ENCODE data around the gene CBLB.
"Not testable (repeated sequence)": the region's sequence is repeated elsewhere in the genome, so short reads cannot be mapped to it uniquely, and the experiment has no call there.

Gene CBLB

DNA sequence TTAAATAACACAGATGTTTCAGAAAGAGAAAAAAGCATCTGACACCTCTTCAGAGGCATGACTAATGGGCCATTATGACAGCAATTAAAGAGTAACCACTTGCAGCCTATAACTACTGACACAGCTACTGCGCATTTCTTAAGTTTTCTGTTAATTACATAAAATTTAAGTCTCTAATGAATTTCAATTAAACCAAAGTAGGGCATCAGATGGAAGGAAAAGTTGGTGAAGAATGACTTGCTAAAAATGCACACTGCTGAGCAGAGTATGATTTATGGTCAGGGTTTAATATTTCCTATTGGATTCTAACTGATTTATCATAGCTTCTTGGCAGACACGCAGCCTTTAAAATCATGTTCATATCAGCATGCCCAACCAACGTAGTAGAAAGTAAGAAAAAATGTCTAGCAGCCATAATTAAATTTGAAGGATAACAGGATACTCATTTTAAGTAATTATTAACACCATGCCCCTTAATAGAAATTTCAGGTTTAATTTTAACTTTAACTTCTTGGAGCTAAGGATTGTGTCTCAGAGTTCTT is 140.0 kb downstream of the CBLB start:
- Histone ChIP-seq H3K27me3 (ENCODE audit: insufficient read depth, low read length, poor library complexity) (no peaks in the 10 kb centered on the region), H3K9me3 (ENCODE audit: insufficient read depth, low read length, severe bottlenecking) (no peaks in the 10 kb centered on the region), H3K79me2 (ENCODE audit: insufficient read depth, low read length) (no peaks in the 10 kb centered on the region), H4K20me1 (ENCODE audit: insufficient read depth, low read length) (no peaks in the 10 kb centered on the region), H2AFZ (ENCODE audit: low read depth, low read length) (no peak overlapping the region), H3K9ac (ENCODE audit: low read depth, low read length) (no peak overlapping the region), H3K4me1 (ENCODE audit: insufficient read depth, low read length) (no peaks in the 10 kb centered on the region), H3K4me2 (ENCODE audit: insufficient read depth, low read length) (no peak overlapping the region), H3K27ac (ENCODE audit: low read length) (no peak overlapping the region), H3K36me3 (ENCODE audit: insufficient read depth, low read length) (no peaks in the 10 kb centered on the region), H3K4me3 (ENCODE audit: low read depth in 1 of 2, low read length in 2 of 2) (no peak overlapping the region)
- TF ChIP-seq, protein P1, sequence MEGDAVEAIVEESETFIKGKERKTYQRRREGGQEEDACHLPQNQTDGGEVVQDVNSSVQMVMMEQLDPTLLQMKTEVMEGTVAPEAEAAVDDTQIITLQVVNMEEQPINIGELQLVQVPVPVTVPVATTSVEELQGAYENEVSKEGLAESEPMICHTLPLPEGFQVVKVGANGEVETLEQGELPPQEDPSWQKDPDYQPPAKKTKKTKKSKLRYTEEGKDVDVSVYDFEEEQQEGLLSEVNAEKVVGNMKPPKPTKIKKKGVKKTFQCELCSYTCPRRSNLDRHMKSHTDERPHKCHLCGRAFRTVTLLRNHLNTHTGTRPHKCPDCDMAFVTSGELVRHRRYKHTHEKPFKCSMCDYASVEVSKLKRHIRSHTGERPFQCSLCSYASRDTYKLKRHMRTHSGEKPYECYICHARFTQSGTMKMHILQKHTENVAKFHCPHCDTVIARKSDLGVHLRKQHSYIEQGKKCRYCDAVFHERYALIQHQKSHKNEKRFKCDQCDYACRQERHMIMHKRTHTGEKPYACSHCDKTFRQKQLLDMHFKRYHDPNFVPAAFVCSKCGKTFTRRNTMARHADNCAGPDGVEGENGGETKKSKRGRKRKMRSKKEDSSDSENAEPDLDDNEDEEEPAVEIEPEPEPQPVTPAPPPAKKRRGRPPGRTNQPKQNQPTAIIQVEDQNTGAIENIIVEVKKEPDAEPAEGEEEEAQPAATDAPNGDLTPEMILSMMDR (IDR thresholded peaks at IDR 0.05; ENCODE audit: borderline replicate concordance, extremely low read depth, low read length, poor library complexity, severe bottlenecking): no peak
- no peak for TF ChIP-seq EZH2 (IDR thresholded peaks at IDR 0.05; ENCODE audit: borderline replicate concordance, low read depth, low read length, severe bottlenecking)
- no peak for ATAC-seq (ENCODE audit: insufficient read depth, low read depth)
- DNase-seq: no peak

DNA sequence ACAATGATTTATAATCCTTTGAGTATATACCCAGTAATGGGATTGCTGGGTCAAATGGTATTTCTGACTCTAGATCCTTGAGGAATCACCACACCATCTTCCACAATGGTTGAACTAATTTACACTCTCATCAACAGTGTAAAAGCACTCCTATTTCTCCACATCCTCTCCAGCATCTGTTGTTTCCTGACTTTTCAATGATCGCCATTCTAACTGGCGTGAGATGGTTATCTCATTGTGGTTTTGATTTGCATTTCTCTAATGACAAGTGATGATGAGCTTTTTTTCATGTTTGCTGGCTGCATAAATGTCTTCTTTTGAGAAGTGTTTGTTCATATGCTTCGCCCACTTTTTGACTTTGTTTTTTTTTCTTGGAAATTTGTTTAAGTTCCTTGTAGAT is 141.8 kb downstream of the CBLB start:
- not testable (repeated sequence) for H3K27ac ChIP-seq (ENCODE audit: low read length); H2AFZ ChIP-seq (ENCODE audit: low read depth, low read length); H3K27me3 ChIP-seq (ENCODE audit: insufficient read depth, low read length, poor library complexity); DNase-seq; H4K20me1 ChIP-seq (ENCODE audit: insufficient read depth, low read length); ATAC-seq (ENCODE audit: insufficient read depth, low read depth); H3K79me2 ChIP-seq (ENCODE audit: insufficient read depth, low read length); H3K4me3 ChIP-seq (ENCODE audit: low read depth in 1 of 2, low read length in 2 of 2); H3K9ac ChIP-seq (ENCODE audit: low read depth, low read length); H3K36me3 ChIP-seq (ENCODE audit: insufficient read depth, low read length); H3K4me2 ChIP-seq (ENCODE audit: insufficient read depth, low read length); H3K4me1 ChIP-seq (ENCODE audit: insufficient read depth, low read length); H3K9me3 ChIP-seq (ENCODE audit: insufficient read depth, low read length, severe bottlenecking)

DNA sequence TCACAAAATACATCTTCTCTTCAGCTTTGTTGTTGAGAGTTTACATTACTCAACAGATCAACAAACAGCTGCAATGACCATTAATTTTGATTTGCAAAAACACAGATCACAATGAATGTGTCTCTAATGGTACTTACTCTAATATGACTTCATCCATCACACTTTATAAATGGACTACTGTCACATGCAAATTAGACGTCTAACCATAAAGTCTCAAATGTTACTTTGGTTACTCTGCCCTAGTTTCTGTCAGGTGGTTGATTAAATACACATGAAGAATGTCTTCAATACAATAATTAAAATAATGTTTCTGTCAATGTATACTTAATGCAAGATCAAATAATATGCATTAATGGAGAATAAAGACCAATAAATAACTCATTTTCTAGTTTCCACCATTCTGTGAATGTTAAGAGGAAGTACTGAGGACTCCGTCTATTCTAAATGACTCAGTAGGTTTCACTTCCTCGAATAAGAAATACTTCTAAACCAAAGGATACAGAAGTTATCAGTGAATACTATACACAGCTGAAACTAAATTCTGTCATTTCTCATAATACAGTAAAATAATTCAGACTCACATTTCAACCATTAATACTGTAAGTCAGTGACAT is 145.8 kb downstream of the CBLB start:
- H3K36me3 ChIP-seq (ENCODE audit: insufficient read depth, low read length): peaks cover 15% of the 10 kb centered on the region; the same call in 1 of the 2 replicates
- TF ChIP-seq, protein P1 (IDR thresholded peaks at IDR 0.05; ENCODE audit: borderline replicate concordance, extremely low read depth, low read length, poor library complexity, severe bottlenecking): no peak
- TF ChIP-seq EZH2 (IDR thresholded peaks at IDR 0.05; ENCODE audit: borderline replicate concordance, low read depth, low read length, severe bottlenecking): no peak
- no peaks in the 10 kb centered on the region for H3K9me3 ChIP-seq (ENCODE audit: insufficient read depth, low read length, severe bottlenecking)
- no peaks in the 10 kb centered on the region for H3K27me3 ChIP-seq (ENCODE audit: insufficient read depth, low read length, poor library complexity)
- no peak overlapping the region for H3K4me3 ChIP-seq (ENCODE audit: low read depth in 1 of 2, low read length in 2 of 2)
- H3K4me2 ChIP-seq (ENCODE audit: insufficient read depth, low read length): no peak overlapping the region
- no peak overlapping the region for H2AFZ ChIP-seq (ENCODE audit: low read depth, low read length)
- no peak overlapping the region for H3K9ac ChIP-seq (ENCODE audit: low read depth, low read length)
- no peaks in the 10 kb centered on the region for H3K79me2 ChIP-seq (ENCODE audit: insufficient read depth, low read length)
- DNase-seq (no peak), ATAC-seq (ENCODE audit: insufficient read depth, low read depth) (no peak)
- H3K4me1 ChIP-seq (ENCODE audit: insufficient read depth, low read length): no peaks in the 10 kb centered on the region
- no peaks in the 10 kb centered on the region for H4K20me1 ChIP-seq (ENCODE audit: insufficient read depth, low read length)
- H3K27ac ChIP-seq (ENCODE audit: low read length): no peak overlapping the region

DNA sequence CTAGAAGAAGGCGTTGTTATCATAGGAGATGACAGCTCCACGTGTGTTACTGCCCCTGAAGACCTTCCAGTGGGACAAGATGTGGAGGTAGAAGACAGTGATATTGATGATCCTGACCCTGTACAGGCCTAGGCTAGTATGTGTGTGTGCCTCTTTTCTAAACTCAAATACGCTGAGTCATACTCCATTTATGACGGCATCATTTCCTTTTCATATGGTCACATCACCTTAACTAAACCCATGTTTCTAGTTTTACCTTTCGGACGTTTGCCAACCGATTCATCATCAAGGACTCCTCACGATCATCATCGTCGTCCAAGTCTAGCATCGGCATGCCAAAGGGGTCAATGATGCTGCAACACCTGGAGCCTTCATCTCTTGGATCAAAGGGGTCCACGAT is 149.0 kb downstream of the CBLB start:
- Histone ChIP-seq H3K9ac (ENCODE audit: low read depth, low read length) (no peak overlapping the region), H3K4me3 (ENCODE audit: low read depth in 1 of 2, low read length in 2 of 2) (no peak overlapping the region), H3K4me2 (ENCODE audit: insufficient read depth, low read length) (no peak overlapping the region), H3K4me1 (ENCODE audit: insufficient read depth, low read length) (no peaks in the 10 kb centered on the region), H2AFZ (ENCODE audit: low read depth, low read length) (no peak overlapping the region), H3K27me3 (ENCODE audit: insufficient read depth, low read length, poor library complexity) (no peaks in the 10 kb centered on the region), H4K20me1 (ENCODE audit: insufficient read depth, low read length) (no peaks in the 10 kb centered on the region), H3K9me3 (ENCODE audit: insufficient read depth, low read length, severe bottlenecking) (no peaks in the 10 kb centered on the region), H3K79me2 (ENCODE audit: insufficient read depth, low read length) (no peaks in the 10 kb centered on the region), H3K36me3 (ENCODE audit: insufficient read depth, low read length) (peaks cover 15% of the 10 kb centered on the region; the same call in 1 of the 2 replicates), H3K27ac (ENCODE audit: low read length) (no peak overlapping the region)
- TF ChIP-seq EZH2 (IDR thresholded peaks at IDR 0.05; ENCODE audit: borderline replicate concordance, low read depth, low read length, severe bottlenecking): no peak
- TF ChIP-seq, protein P1 (IDR thresholded peaks at IDR 0.05; ENCODE audit: borderline replicate concordance, extremely low read depth, low read length, poor library complexity, severe bottlenecking): no peak
- ATAC-seq (ENCODE audit: insufficient read depth, low read depth): no peak
- no peak for DNase-seq
